ENCODE results near the gene OTOF. TPM values are rescaled to one million over a fixed set of nuclear protein-coding genes. Genes with fewer than 3 reads are reported as not detected.

OTOF gene
- total RNA-seq, 1 donor from 2014 or later: 5.2 TPM

Other genes with a start within 250 kb of the OTOF start
- gene HADHA, start 233.5 kb downstream of the OTOF start, total RNA-seq: 174 TPM
- gene HADHB, start 233.2 kb downstream of the OTOF start, total RNA-seq: 118 TPM
- gene SELENOI, start 132.0 kb downstream of the OTOF start, total RNA-seq: 13.0 TPM
- not detected for gene ADGRF3, start 131.3 kb downstream of the OTOF start, total RNA-seq
- gene DRC1, start 76.2 kb downstream of the OTOF start, total RNA-seq: 2.1 TPM
- gene CIB4, start 163.2 kb upstream of the OTOF start, total RNA-seq: not detected
- gene KCNK3, start 214.6 kb upstream of the OTOF start, total RNA-seq: 0.52 TPM

Measured in skeletal muscle tissue (tissue), 1 donor.